HG03558 (cell line): ENCODE measurements around the gene GPBP1L1.

Experiments
- ATAC-seq: cut with Tn5 transposase; IDR thresholded peaks from one replicate; pipeline ENCODE4 v1.9.1; 2021; ENCODE audit warnings: moderate number of reproducible peaks; ENCODE audit not compliant: unreplicated experiment; ENCODE audit errors: extremely low read depth

Gene GPBP1L1

DNA sequence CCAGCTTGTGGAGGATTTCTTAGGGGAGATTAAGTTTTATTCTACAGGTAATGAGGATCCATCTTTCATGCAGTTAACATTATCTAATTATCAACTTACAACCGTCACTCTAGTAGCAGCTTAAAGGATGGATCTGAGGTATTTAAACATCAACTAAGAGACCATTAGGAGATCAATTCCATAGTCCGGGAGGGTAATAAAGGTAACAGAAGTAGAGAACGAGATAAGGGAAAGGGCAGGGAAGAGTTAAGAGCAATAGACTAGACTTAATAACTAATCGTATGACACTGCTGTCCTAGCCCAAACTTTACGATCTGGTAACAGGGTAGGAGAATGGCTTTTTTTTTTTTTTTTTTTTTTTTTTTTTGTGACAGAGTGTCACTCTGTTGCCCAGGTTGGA lies 43.0 kb downstream of the GPBP1L1 start:
- ATAC-seq: no peak

DNA sequence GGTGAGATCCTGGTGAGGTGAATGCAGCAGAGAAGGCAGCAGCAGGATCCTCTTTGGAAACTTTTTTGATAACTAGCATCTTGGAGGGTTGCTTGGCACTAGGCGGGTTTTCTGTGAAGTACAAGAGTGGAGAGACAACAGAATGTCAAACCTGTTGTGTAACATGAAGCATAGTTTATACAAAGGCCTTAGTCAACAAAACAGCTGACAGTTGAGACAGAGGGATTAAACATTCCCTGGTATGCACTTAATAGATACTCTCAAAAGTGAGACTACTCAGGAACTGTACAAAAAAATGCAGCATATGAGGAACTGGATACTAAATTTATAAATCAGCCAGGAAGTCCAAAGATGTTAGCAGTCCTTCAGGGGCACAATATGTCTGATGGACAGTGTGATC lies 46.0 kb downstream of the GPBP1L1 start:
- ATAC-seq: no peak

DNA sequence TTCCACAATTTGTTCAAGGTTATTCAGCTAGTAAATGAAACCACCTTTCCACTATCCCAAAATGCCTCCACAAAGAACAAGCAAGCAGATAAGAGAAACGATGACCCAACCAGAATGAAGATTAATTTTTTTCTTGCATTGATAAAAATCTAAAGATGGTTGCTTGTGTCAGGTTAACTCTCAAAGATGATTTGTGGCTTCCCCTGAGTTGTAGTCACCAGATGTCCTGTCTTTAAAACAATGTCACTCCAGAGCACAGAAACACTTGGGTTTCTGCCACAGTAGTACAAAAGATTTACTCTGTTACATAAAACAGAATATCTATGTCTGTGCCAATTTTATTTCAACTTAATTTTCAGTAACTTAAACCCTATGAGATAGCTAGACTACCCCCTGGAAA lies 51.1 kb downstream of the GPBP1L1 start:
- ATAC-seq: no peak

DNA sequence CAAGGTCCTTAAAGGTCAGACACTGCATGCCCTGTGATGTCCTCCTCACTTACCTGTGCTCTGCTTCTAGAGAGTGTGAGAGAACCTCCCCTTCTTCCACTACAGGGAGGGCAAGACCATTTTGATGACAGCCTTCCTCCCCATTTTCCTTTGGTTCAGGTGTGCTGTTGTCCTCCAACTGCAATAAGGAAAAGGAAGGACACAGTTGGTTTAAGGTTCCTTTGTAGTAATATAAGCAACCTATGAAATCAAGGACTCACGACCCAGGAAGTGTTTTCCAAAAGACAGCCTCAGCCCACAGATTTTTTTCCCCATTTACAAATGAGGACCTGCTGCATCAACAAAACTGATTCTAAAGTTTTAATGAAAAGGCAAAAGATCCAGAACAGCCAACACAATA lies 55.9 kb downstream of the GPBP1L1 start:
- no peak for ATAC-seq

DNA sequence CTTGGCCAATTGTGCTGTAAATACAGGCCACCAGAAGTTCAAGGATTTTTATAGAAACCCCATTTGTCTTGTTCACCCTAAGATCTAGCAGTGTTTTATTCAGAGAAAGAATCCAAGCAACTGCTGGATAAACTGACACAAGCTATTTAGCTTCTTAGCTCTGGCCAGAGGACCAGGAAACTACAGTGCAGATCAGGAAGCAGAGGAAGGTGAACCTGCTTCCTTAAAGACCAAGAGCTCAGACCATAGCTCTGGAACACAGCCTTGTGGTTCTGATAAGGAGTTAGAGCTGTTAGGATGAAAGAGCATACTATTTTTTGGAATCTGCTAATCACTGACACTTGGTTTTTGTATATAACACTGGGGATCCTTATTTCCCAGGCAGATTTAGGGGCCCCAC lies 57.3 kb downstream of the GPBP1L1 start:
- ATAC-seq: no peak

DNA sequence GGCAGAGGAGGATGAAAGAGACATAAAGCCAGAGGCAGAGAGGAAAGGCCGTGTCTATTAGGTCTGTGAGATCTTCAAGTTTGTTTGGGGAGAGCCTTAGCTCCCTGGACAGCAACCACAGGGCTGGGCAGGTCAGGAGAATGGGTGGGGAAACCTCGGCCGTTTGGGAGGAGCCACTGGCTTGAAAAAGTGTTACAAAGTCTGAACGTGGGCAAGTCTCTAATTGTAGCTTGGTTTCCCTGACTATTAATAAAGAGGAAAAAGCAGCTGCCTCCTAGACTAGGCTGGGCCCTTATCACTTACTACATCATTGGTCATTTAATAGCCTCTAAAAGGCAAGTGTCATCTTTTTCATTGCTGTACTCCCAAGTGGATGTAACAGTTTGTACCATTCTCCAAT lies 62.4 kb downstream of the GPBP1L1 start, which contains the start of gene CCDC17:
CCDC17 (minus strand) TSS at position 83 of the 400 bp plus-strand sequence. CDS start 145 bp downstream, outside the sequence.
- ATAC-seq: no peak

DNA sequence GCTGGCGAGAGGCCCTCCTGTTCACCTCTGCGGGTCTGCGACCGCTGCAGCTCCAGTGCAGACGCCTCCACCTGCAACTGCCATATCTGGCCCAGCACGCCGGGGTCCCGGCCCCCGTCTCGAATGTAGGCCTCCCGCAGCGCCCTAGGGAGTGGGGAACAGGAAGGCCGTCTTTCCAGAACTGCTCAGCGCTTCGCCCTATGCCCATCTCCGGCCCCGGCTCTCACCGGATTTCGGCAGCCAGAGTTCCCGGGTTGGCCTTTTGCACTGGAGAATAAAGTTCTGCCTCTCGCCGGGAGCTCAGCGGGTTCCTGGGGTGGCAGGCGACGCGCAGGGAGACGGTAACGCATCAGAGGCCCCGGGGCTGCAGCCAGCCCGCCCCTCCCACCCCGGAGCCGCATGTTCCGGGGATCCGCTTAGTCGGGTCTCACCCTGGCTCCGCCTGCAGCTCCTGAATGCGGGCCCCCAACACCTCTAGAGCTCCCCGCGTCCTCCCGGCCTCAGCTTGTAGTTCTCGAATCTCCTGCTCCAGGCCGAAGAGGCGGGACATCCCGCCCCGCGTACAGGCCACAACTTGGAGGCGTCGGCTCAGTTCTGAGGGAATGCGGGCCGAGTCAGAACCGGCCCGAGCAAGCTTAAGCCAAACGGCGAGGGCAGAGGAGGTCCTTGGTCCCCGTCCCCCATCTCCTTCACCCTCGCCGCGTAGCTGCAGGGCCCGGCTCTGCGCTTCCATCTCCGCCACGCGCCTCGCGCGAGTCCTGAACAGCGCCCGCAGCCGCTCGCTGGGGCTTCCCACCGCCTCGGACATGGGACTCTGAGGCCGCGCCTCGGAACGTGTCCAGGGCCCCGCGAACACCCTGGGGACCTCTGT lies 63.6 kb downstream of the GPBP1L1 start:
- no peak for ATAC-seq

DNA sequence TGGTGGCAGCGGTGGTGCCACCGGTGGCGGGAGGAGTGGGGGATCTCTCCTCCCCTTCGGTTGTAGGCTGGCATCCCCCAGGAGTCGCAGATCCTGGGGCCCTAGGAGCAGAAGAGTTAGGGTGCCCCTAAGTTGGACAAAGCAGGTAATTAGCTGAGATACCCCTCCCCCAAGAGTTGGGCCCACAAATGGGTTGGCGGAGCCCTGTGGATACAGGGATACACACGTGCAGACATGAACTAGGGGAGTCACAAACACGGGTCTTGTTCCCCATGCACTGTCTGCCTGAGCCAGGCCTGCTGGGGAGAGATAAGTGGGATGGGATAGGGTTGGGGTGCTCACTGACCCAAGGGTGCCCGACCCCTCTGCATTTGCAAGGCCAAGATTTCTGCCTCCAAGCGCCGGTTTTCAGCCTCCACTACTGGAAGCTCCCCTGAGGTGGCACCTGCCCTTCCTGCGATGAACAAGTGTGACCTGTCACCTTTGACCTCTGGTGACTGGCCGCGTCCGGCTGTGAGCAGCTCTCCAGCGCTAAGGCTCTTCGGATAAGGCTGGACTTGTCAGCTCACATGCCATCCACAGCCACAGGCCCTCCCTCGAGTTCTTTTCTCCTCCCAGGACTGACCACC lies 64.3 kb downstream of the GPBP1L1 start:
- ATAC-seq: no peak

DNA sequence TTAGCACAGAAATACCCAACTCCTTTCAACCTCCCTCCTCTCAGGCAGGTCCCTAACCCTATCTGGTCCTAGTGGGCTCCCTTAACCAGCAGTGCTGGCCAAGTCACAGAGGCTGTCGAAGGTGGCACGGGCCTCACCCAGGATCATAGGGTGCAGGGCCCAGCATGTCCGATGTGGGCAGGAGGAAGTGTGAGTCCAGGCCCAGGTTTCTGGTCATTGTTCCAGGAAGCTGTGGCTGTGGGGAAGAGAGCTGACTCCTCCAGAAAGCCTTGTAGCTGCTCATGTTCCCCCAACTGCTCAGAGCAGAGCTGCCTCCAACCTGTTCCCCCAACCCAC lies 64.9 kb downstream of the GPBP1L1 start:
- ATAC-seq: no peak

DNA sequence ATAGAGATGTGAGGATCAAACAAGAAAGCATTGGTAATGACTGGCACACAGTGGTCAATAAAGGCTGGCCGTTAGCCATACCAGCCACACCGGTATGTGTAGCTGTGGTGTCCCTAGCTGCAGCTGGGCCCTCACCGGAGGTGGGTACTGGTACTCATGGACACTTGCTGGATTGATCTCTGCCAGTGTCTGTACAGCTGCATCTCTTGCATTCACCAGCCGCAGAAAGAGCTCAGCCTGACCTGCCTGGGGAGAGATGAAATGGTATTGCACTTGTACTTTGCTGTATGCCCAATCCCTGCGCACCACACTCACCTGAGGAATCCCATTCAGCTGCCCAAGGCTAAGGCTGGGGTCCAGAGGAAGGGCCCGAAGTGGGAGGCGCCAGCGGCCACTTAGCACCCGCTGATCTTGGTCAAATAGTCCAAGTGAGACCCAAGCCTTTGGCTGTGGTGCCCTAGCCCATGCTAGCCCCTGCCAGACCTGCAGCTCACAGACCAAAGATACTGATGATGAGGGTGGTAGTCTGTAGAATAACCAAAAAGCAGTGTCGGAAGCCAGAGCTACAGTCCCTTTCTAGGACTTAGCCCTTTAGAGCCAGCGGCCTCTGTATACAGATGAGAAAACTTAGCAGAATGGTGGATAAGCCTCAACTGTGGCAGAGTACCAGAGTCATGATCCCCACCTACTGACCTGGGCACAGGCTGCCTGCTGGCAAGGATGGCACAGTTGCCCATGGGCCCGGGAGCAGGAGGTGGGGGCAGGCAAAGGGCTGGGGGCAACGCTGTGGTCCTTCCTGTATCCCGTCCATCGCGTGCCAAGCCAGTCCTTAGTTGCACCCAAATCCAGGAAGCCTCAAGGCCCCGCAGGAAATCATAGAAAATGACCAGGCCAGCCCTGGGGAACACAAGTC lies 65.5 kb downstream of the GPBP1L1 start:
- ATAC-seq: no peak

DNA sequence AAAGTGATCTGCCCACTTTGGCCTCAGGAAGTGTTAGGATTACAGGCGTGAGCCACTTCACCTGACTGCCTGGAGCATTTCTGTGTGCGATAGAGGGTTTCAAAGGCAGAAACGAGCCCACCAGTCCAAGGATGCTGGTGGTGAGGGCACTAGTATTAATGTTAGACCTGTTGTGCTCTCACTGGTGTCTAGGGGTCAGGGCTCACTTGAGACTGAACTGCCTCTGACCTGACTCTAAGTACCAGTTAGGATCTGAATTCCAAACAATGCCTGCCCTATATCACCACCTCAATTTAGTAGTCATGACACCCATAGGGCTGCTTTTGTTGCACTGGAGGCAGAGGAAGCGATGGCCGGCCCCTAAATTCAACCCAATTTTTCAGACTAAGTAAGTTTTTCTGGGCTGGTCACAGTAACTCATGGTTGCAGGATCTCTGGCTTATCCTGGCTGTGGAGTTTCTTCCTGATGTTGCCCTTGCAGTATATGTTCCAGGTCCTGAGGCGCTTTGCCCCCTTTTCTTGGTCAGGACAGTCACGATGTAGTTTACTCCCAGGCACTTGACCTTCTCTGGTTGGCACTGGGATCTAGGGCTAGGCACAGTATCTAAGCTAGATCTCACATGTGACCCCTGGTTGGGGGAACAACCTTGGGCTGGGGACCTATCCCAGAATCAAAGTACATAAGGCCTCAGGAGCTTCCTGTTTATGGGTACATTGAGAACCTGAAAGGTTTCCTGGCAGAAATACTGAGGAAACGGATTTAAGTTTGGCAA lies 67.0 kb downstream of the GPBP1L1 start:
- no peak for ATAC-seq

DNA sequence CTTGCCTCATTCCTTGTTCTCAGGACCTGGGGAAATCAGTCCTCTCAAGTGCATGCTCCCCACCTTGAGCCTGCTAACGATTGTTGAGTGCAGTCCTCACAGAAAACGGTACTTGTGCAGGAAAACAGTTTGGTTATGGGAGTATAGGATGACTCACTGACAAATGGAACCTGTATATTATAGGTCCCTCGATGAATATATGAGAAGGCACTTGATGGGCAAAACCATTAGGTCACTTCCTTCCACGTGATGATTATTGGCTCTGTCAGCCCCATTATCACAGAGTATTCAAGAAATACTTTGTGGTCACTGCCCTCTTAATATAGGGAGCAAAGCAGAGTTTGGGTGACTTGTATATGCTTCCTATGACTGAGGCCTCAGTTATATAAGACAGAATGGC lies 68.7 kb downstream of the GPBP1L1 start:
- no peak for ATAC-seq

DNA sequence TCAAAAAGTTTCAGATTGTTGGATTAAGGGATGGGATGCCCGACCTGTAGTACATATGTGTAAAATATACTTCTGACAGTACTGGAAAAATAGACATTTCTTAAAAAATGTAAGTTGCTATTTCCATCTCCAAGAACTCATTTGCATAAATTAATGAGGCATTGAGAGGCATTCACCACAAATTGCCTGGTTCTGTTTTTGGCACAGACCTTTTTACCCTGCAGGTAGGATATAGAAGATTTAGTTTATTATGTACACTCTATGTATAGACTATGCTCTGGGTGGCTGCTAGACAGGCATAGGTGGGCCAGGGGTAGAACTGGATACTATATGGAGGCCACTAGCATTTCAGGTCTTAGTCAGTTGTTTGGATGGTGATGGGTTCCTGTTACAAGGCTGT lies 70.4 kb downstream of the GPBP1L1 start:
- ATAC-seq: no peak

DNA sequence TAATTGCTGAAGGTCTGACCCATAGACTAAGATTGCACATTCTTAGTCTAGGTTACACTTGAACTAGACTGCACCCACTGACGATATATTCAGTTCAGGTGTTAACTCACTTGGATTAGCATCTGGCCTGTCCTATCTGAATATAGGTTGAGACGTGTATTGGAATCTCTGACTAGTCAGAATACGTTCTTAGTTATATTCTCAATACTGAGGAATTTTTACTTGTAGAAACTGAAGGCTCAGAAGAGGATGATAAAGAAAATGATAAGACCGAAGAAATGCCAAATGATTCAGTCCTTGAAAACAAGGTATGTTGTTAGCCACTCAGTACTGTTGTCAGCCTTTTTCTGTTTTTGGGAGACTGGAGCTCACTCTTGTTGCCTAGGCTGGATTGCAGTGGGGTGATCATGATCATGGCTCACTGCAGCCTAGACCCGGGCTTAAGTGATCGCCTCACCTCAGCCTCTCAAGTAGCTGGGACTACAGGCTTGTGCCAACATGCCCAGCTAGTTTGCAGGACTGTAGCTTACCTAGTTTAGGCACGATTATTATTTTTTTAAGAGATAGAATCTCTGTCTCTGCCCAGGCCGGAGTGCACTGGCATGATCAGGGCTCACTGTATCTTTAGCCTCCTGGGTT lies 73.3 kb downstream of the GPBP1L1 start:
- no peak for ATAC-seq

DNA sequence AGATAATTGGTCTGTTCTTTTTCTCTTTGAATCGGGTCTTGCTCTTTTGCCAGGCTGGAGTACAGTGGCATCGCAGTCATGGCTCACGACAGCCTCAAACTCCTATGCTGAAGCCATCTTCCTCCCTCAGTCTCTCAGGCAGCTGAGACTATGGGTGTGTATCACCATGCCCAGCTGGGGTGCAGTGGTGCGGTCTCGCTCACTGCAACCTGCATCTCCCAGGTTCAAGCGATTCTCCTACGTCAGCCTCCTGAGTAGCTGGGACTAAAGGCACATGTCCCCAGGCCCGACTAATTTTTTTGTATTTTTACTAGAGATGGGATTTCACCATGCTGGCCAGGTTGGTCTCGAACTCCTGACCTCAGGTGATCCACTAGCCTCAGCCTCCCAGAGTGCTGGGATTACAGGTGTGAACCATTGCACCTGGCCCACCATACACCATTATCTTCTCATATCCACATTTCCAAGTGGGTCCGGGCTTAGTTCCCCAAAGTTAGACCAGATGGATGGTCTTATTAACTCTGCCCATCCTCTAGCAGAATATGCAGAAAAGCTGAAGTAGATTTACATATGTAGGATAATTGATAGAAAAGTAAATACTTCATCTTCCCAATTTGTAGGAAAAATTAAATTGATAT lies 75.6 kb downstream of the GPBP1L1 start:
- ATAC-seq: no peak

DNA sequence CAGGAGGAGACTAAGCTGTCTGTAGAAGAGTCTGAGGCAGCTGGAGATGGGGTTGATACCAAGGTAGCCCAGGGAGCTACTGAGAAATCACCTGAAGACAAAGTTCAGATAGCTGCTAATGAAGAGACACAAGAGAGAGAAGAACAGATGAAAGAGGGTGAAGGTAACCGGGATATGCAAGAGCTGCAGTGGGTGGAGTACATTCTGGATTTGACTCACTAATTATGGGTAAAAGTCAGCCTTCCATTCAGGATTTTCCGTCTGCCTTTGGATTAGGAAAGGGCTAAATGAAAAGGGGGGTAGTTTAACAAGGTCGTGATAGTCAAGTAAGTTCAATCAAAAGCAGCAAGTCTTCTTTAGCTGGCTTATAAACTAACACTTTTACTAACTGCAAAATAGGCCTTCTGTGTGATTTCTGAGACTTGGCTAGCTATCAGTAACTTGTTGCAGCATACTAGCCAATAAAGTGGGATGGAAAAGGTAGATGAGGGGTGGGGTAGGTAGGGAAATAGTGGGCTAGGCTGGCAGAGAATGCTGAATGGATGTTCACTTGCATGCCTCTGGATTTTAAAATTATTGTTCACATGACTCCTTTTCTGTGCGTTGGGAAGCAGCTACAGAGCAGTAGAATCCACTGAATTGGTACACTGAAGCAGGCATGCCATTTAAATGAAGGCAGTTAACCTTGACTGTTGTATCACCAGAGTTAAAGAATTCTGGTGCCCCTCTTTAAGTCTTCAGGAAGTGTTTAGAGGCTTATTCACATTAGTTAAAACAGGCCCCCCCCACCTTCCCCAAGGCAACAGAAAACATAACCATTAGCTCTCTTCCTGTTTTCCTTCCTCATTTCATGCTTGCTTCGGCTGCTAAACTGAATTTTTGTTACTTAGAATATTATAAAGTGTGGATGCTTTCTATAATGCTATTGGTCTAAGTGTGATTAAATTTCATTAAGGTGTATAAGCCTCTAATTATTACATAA lies 77.9 kb downstream of the GPBP1L1 start:
- no peak for ATAC-seq

DNA sequence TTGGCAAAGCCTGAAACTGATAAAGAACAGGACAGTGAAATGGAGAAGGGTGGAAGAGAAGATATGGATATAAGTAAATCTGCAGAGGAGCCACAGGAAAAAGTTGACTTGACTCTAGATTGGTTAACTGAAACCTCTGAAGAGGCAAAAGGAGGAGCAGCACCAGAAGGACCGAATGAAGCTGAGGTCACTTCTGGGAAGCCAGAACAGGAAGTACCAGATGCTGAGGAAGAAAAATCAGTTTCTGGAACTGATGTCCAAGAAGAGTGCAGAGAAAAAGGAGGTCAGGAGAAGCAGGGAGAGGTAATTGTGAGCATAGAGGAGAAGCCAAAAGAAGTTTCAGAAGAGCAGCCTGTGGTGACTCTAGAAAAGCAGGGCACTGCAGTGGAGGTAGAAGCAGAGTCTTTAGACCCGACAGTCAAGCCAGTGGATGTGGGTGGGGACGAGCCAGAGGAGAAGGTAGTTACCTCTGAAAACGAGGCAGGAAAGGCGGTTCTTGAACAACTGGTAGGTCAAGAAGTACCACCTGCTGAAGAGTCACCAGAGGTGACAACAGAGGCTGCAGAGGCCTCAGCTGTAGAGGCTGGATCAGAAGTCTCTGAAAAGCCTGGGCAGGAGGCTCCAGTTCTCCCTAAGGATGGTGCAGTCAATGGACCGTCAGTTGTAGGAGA lies 78.8 kb downstream of the GPBP1L1 start:
- ATAC-seq: no peak

DNA sequence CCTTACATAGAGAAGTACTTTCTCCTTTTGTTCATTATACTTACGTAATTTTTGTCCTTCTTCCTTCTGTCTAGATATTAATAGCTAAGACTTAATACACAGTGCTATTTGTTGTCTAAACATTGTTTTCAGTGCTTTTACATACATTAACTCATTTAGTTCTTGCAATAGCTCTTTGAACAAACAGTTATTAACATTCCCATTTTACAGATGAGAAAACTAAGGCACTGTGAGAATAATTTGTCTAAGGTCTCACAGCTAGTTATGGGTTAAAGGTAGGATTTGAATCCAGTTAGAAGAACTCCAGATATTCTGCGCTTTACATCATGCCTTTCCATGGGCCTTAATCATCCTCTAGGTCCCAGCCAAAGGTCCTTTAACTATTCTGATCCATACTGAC lies 82.1 kb downstream of the GPBP1L1 start:
- no peak for ATAC-seq
